Activated naive CD4-positive, alpha-beta T cell treated with Interleukin-2 at 50 U/mL for 16 hours (primary cell): ENCODE data around the gene TMEM138.

ENCODE experiments used
- DNase-seq: peaks from one replicate; pipeline ENCODE4 v3.0.0-alpha.2; 2020

TMEM138 gene

DNA sequence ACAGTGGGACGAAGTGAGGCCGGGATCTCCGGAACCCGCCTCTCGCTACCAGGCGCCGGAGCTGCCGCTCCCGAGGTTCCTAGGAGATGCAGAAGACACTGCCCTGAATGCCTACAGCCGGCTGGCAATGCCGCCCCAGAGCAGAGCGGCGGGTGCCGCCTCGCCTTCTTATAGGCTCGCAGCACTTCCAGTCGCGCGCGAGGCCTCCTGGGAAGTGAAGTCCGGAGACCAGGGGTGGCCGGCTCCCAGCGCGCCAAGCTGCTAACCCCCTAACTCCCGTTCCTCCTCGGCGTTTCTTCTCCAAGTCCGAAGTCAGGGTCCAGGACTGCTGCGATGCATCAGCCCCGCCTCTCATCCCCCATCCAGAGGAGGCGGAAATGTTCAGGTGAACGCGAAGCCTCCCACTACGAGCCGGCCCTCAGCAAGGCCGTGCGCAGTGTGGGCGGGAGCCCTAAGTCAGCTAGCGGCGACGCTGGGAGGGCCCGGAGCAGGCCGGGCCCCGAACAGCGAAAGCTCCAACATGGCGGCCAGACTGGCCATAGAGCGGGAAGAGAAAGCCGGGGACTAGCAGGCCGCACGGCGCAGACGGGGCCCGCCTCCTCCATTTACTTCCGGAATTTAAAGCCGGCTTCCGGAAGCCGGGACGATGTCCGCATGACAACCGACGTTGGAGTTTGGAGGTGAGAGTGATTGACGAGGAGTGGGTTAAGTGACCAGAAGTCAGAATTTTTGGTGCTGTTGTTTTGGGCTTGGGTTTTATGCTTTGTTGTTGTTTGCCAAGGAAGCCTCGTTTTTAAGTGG lies at the start of gene TMEM138, which contains the start of gene CYB561A3:
TSS of gene TMEM138 (plus strand) at position 634 of the 801 bp plus-strand sequence. CDS start 2,017 bp downstream, outside the sequence.
TSS of gene CYB561A3 (minus strand) at position 142 of the 801 bp plus-strand sequence. CDS start 5,169 bp downstream, outside the sequence.
- peak; percentile 93 for DNase-seq

DNA sequence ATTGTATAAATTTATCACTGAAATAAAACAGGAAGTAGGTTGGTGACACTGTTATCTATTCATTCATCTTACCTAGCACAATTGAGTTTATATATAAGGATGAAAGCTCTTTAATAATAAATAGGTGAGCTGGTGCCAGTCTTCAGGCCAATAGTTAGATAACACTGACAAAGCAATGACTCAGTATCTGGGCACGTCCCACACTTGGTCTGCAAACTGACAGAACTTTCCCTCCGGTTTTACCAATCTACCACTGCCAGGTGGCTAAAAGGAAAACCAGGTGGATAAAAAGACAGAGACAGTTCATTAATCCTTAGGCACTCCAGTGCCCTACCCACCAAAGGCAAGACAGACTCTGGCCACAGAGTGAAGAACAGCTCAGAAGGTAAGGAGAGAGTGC lies 46.9 kb upstream of the TMEM138 start:
- DNase-seq, result no peak

GRCh38 chr11:61325649-61326414 lies 36.3 kb upstream of the TMEM138 start:
- DNase-seq, result no peak

GRCh38 chr11:61327669-61328071 lies 34.5 kb upstream of the TMEM138 start:
- no peak for DNase-seq

GRCh38 chr11:61328351-61328750 lies 33.8 kb upstream of the TMEM138 start:
- no peak for DNase-seq

DNA sequence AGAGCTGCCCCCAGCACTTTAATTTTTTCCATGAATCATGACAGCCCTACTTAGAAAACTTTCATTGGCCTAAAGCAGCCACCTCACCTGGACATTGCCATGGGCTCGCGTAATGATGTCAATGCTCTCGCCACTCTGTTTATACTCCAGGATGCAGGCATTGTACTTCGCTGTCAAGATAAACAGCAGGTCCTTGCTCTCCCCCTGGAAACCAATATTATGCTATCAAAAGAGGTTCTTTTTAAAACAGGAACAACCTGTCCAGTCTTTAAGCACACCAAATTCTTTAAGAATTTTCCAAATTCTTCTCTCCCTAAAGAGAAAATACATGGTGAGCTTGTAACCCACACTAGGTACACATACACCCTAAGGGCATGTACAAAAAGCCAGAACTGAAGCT lies 32.3 kb upstream of the TMEM138 start:
- DNase-seq, result no peak

GRCh38 chr11:61331651-61332050 lies 30.5 kb upstream of the TMEM138 start:
- DNase-seq, result no peak

GRCh38 chr11:61332281-61332796 lies 29.8 kb upstream of the TMEM138 start:
- DNase-seq, result no peak

GRCh38 chr11:61332797-61333549 lies 29.2 kb upstream of the TMEM138 start, which contains the start of the genes DDB1 and TKFC:
Gene DDB1, minus strand, starts transcription at chr11:61333105. Its CDS starts 137 bp downstream, at chr11:61332968.
Gene TKFC, plus strand, starts transcription at chr11:61333228. Its CDS starts 1,501 bp downstream, at chr11:61334729.
- DNase-seq, result peak; percentile 98

DNA sequence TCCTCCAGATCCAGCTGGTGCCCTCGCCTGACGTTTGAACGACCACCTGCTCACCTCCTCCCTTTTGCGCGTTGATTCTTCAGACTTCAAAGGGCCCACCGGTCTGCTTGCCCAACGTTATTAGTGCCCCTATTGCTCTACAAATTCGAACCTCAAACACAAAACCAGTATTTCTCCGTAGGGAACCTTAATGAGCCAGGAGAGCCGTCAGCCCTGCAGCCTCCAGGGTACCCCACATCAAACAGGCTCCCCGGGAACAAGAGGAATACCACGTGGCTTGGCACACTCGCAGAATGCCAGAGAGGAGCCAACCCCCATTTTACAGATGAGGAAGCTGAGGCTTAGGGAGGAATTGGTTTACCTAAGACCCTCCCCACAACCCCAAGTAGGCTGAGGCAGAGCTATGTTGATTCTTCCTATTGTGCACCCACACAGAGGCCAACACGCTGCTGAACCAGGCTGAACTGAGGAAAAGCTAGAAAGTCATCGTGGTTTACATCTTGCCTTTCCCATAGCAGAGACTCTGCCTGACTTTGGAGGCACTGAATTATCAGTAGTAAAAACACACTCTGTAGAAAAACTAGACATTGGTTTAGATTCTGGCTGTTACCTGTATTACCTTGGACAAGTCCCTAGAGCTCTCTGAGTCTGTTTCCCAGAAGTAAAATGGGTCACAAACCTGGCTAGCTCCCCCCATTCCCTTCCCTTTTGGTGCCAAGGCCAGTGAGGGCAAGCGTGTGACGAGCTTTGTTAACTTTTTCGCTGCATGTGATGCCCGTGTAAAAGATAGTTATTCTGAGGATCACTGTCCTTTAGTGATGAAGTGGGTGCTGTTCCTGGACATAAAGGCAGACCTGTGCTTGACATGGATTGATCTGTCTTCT lies 28.4 kb upstream of the TMEM138 start:
- no peak for DNase-seq

DNA sequence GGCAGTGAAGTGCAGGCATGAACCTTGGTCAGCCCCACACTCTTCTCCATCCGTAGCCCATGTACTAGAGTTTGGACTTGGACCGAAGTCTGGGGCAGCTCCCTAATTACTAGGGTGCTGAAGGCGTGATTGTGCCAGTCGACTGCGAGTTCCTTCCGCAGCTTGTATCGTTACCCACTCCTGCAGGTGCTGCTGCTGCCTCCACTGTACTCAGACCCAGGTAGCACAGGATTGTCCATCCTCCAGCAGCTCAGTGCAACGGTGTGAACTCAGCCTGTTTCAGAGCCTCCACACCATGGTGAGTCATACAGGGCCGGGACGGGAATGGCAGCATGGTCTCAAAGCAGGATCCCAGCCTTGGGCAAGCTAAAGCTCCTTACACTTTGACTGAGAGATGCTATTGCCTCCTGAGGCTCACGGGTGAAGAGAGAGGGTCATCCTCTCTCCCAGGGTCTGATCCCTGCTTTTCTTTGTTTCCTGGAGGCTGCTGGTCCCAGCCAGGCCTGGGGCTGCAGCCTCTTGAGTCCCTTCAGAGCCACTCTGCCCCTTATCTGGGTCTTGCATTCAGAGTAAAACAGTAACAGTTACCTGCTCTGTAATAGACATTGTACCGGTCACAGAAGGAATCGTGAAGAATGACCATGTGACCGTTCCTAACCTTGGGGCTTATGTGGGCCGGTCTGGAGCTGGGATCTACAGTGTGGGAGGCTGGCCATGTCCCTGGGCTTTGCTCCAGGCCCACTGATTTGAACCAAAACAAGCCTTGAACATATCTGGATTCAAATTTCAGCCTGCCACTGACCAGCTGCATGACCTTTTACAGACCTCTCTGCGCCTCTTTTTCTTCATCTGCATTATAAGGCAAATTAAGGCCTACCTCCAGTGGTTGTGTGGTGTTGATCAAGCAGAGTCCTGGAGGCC lies 27.5 kb upstream of the TMEM138 start:
- no peak for DNase-seq

DNA sequence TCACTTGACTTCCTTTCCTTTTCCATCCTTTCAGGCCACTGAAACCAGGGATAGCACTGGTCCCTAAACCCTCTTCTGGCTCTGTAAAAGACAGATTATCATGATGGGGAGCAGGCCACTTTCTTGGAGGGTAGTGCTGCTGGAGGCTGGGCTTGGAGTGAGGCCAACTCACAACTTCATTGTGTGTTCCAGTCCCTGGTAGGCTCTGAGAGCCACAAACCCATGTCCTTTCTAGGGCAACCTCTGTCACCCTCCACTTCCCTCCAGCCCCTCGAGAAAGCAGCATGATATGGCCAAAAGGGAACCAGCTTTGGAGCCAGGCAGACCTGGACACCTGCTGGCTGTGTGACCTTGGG lies 26.8 kb upstream of the TMEM138 start:
- DNase-seq, result no peak

DNA sequence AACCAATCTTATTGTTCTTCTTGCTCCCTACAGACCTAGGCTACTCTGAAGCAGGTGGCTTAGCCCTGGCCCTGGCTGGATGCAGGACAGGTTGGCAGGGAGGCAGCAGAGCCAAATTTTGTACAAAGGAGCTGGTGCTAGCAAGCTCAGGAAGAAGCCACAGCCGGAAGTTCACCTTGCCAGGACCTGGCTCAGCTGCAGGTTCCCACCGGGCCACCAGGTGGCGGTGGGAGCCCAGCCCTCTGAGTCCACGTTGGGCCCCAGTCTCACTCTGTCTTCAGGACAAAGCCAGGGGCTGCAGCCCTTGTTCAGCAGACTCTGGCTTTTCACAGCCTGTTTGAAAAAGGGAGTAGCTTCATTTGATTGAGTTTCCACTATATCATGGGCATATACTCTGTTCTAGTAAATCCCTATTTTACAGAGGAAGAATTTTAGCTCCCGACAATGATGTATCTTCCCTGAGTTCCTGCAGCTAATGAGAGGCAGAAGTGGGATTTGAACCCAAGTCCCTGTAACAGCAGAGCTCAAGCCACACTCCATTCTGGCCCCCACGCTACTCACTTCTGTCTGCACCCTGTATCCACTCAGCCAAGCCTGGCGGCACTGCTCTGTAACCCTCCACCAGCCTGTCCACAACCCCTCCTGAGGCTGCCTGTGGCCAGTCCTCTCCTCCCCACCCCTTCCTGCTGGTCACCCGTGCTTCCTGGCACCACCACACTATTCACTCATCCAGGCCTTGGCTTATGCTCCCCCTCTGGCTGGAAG lies 25.8 kb upstream of the TMEM138 start:
- peak; percentile 83 for DNase-seq

DNA sequence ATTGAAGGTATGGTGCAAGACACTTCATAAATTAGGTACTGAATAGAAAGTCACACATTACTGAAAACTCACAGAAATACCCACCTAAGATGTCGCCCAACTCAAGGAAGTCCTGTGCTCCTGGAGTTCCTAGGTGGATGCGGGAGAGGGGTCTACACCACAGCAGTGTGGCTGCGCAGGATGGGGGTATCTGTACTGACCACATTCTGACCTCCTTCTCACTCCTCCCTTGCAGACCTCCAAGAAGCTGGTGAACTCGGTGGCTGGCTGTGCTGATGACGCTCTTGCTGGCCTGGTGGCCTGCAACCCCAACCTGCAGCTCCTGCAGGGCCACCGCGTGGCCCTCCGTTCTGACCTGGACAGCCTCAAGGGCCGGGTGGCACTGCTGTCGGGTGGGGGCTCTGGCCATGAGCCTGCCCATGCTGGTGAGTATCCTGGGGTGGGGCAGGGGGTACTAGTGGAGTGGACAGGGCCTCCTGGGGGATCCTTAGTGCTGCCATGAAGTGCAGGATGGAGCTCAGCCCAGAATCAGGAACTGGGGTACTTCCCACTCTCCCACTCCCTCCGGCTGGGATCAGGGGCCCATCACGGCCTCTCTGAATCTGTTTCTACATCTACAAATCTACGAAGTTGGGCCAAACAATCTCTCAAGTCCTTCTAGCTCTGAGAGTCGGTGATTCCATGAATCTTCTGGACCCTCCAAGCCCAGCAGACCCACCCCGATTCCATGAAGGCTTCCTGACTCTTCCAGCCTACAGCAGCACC lies 24.3 kb upstream of the TMEM138 start:
- DNase-seq, result no peak

- DNase-seq, result no peak
These were observed 23.2 kb upstream of the TMEM138 start for GRCh38 chr11:61338783-61339489.

DNA sequence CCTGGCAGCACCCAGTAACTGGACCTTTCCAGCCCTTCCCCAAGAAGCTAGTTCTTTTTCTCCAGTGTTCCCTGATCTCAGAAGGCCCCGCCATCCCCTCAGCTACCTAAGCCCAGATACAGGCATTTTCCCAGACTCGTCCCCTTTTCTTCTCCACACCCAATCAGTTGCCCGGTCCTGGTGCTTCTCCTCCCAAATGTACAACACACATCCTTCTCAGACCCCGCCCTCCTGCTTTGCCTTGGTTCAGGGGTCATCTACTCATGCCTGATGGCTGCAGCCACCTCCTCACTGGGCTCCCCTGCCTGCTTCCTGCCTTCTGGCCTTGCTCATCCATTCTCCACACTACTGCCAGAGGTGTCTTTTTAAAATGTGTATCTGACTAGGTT lies 22.7 kb upstream of the TMEM138 start:
- no peak for DNase-seq

DNA sequence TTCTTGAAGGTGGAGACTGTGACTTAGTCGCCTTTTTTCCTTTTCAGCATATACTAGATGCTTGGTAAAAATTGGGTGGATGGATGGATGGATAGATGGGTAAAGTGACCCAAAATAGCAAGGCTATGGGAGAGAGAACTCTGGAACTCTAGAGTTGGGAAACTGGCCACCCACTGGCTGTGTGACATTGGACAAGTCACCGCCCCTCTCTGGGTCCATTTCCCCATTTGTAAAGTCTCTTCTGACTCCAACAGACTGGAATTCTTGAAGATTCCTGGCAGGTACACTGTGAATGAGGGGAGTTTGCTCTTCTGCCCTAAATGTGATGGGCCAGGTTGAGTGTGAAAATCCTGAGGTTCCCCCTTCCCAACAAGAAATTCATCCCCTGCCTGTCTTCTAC lies 21.2 kb upstream of the TMEM138 start:
- DNase-seq, result no peak

DNA sequence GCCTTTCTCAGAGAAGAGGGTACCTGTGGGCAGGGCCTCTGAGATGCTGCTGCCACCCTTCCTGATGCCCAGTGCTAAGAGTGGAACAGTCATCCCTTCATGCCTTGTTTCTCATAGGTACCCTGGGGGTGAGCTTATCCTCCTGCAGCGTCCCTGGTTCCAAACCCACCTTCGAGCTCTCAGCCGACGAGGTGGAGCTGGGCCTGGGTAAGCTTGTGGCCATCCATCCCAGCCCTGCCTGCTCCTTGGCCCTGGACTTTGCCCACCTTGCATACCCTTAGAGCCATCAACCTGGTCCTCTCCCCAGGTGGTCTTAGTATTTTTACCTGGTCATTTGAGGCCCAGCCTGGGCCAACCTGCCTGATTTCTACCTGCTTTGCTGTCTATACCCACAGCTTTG lies 20.5 kb upstream of the TMEM138 start:
- no peak for DNase-seq
